Middle frontal gyrus (tissue), 1 donor: ENCODE data around the gene TBC1D5.

Experiments used
- DNase-seq: peaks from one replicate; pipeline ENCODE4 v3.0.0-alpha.2; 2015; ENCODE audit warnings: low spot score; ENCODE audit errors: extremely low spot score

Gene TBC1D5

DNA sequence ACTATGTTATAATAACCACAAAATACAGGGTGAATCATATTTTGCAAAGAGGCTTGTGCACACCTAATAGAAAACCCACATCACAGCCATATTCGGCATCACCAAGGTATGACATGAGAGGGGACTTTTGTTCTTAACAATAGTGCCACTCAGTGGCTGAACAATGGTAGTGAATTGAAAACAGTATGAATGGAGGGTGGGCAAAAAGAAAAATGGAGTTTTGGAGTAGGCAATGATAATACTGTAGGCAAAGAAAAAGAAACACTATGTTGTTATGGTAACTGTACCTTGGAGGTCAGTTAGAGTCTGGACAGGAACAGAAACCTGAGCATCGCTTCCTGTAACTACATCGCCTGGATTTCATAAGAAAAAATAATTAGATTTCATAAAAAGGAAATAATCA lies 509.0 kb downstream of the TBC1D5 start:
- peak; percentile 35 for DNase-seq

DNA sequence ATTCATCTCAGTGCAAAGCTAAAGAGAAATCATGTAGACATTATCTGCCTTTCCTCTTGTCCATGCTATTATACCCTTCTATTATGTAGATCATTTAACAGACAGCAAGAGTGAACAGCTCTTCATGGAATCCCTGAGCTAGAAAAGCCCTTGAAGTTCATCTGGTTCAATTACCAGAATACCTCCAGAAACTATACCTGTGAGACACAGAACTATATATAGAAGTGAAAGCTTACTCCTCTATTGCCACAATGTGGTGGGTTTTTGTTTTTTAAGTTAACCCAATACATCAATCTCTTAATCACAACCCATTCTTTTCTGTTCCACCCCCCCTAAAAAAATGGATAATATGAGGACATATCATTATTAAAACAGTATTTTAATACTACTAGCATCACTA lies 510.0 kb downstream of the TBC1D5 start:
- no peak for DNase-seq

DNA sequence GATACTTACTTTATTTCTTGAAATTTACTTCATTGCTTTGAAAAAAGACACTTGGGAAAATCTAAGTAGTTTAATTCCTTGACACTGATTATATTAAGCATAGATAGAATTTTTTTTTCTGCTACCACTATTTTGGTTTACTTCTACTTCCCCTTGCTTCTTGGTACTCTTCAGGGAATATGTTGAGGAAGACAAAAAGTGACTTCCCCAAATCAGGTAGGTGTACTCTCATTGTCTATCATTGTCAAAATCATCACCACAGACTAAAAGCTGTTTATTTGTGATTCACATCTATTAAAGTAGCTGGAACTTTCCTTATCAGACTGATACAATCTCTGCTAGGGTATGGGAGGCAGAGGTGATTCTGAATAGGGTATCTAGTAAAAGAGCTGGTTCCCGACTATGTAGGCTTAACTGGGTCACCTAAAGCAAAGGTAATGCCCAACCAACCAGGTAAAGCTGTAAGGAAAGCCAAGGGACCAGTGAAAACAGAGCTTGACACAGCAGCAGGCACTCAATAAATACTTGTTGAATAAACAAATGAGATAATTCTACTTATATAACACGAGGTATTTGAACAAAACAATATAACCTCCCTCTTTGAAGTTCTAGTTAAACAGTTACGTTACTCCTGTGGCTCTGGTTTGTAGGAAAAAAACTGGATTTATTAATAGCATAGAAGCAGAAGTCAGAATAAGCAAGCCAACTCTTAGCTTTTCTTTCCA lies 510.7 kb downstream of the TBC1D5 start:
- no peak for DNase-seq

DNA sequence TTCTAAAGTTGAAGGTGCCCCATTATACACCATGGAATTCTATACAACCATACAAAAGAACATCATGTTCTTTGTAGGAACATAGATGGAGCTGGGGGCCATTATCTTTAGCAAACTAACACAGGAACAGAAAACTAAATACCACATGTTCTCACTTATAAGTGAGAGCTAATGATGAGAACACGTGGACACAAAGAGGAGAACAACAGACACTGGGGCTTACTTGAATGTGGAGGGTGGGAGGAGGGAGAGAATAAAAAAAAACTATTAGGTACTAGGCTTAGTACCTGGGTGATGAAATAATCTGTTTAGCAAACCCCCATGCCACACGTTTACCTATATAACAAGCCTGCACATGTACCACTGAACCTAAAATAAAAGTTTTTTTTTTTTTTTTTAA lies 515.0 kb downstream of the TBC1D5 start:
- DNase-seq = no peak

DNA sequence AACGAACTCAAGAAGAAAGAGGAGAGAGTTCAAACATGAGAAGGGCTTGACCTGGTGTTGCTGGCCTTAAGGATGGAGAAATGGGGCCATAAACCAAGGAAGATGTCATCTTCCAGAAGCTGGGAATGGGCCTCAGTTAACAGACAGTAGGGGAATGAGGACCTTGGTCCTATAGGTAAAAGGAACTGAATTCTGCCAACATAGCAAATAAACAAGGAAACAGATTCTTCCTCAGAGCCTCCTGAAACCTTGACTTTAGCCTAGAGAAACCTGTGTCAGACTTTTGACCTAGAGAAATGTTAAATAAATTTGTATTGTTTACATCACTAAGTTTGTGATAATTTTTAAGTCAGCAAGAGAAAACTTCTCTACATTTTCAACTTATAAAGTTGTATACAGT lies 520.9 kb downstream of the TBC1D5 start:
- no peak for DNase-seq

DNA sequence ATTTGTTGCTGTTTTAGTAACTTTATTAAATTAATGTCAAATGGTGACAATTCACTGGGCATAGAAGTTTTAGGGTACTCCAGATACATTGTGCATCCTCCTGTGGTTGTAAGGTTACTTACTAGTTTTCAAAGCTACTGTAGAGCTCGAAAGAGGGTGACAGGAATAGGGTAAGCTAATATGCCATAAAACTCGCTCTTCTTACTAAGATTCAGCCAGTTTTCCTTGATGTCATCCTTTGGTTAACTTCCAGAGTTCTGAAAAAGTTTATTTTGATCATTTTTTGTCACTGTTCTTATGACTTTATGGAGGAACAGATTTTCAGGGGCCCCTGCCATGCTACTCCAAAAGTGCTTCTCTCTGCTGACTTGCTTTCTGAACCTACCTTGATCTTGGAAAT lies 522.8 kb downstream of the TBC1D5 start:
- DNase-seq = no peak

DNA sequence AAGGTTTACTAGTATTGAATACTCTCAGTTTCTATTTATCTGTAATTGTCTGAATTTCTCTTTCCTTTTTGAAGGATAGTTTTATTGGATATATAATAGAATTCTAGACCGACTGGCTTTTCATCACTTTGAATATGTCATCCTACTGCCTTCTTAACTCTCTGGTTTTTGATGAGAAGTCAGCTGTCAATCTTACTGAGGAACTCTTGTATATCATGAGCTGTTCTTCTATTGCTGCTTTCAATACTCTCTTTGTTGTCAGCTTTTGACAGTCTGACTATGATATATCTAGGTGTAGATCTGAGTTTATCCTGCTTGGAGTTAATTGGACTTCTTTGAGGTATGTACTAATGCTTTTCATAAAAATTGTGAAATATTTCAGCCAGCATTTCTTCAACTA lies 523.8 kb downstream of the TBC1D5 start:
- no peak for DNase-seq

DNA sequence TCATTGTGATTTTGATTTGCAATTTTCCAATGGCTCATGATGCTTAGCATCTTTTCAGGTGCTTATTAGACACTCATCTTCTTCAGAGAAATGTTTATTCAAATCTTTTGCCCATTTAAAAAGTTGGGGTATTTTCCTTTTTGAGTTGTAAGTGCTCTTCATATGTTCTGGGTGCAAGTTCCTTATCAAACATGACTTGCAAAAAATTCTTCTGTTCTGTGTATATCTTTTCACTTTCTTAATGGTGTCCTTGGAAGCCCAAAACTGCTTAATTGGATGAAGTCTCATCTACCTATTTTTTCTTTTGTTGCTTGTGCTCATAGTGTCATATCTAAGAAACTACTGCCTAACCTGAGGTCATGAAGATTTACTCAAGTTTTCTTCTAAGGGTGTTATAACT lies 524.8 kb downstream of the TBC1D5 start:
- no peak for DNase-seq

DNA sequence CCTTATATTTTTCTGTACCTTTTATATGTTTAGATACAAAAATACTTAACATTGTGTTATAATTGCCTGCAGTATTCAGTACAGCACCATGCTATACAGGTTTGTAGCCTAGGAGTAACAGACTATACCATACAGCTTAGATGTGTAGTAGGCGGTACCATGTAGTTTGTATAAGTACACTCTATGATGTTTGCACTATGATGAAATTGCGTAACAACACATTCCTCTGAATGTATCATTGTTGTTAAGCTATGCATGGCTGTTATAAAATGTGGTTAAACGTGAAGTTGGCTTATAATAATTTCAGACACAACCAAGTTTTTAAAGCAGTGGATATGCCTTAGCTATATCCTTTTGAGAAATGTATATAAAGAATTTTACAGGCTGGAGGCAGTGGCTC lies 529.3 kb downstream of the TBC1D5 start:
- no peak for DNase-seq

DNA sequence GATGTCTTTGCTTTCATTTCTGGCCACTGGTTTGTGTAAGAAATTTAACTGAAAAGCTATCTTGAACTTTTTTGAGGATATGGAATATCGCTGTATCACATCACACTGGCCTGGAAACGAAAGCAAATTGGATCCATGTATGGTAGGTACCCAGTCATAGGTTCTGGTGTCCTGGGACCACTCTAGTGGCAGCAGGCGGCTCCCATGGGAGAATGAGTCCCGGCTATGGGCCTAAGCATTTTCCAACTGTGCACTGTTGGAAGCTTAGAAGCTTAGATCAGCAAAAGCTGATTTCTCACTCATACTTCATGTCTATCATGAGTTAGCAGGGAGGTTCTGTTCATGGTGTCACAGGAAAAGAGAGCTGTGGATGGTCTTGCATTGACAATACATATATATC lies 534.5 kb downstream of the TBC1D5 start:
- no peak for DNase-seq

DNA sequence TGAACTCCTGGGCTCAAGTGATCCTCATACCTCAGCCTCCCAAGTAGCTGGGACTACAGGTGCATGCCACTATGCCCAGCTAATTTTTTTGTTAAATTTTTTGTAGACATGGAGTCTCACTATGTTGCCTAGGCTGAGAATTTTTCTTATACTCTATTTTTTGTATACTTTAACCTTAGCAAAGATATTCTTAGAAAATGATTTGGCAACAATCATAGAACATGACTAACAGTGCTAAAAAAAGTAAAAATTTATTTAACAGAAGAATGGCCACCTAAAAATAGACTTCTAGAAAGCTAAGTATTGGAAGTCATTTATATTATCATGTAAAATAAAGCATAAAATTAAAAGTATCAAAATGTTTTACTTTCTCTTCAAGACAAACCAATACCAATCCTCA lies 535.4 kb downstream of the TBC1D5 start:
- DNase-seq = no peak

DNA sequence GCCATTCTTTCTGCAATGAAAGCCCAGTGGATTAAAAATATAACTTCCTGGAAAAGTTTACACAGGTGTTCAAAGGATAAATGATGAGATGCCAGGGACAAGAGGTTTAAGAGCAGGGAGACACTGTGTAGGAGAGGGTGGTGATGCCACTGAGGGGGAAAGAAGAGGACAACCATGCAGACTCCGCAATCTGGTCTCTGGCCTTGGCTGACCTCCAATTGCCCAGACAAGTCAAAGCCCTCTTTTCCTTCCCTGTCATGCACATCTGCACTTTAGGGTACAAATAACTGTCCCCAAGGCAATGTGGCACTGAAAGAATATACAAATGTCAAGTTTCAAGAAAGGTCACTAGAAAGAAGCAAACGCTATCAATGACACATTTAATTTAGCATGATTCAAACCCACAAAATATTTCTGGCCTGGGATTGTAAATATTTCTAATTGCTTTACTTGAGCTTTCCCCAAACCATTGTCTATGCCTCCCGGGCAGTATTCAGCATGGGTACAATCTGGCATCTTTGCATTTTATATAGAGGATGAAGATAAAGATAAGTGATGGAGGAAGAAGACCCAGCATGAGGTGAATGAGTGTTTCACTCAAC lies 538.3 kb downstream of the TBC1D5 start:
- DNase-seq = no peak

DNA sequence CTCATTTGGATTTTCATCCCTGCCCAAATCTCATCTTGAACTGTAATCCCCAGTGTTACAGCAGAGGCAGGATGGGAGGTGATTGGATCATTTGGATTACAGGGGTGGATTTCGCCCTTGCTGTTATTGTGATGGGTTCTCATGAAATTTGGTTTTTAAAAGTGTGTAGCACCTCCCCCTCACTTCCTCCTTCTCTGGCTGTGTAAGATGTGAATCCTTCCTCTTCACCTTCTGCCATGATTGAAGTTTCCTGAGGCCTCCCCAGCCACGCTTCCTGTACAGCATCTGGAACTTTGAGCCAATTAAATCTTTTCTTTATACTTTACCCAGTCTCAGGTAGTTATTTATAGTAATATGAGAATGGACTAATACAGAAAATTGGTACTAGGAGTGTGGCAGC lies 540.9 kb downstream of the TBC1D5 start:
- DNase-seq = no peak

DNA sequence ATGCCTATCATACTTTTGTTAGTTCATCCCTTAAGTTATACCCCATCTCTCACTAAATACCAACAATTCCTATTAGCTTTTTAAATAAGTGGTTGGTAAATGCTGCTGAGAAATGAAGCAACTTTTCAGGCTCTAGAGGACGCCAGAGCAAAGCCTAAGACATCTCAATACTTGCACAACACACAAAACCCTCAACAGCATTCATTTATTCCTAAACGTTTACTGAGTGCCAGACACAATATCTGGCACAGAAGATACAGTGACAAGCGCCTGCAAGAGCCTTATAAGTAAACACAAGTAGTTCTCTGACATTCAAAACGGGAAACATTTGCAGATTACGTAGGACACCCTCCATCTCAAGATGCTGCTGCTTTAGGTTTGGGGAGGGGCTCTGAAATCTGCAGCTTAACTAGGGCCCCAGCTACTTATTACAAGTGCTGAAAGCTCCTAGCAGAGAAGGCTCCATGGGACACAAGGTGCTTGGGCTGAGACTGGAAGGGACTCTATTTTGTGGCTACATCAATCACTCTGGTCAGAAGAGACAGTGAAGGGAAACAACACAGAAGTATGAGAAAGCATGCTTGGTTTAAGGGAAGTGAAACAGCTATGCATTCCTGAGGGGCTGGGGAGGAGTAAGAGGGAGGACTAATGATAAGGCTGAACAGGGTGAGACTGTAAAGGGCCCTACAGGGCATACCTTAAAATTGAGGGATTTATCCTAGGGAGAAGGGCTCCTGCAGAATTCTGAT lies 546.4 kb downstream of the TBC1D5 start:
- DNase-seq = peak; percentile 40

DNA sequence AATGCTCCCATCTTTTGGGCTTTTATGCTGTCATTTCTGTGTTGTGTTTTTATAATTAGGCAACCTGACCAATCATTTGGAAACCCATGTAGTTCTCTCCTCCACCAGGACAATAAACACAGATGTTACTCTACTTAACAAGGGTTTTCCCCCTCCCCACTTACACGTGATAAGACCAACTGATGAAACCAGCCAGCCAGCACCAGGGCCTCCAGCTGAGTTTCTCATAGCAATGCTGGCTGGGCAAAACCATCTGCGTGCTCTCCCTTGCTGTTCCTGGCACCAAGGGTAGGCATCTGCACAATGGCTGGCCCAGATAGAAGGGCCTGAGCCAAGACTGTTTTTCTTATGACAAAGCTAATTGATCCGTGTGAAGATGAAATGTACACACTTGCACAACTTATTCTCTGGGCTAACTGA lies 547.2 kb downstream of the TBC1D5 start:
- peak; percentile 47 for DNase-seq

DNA sequence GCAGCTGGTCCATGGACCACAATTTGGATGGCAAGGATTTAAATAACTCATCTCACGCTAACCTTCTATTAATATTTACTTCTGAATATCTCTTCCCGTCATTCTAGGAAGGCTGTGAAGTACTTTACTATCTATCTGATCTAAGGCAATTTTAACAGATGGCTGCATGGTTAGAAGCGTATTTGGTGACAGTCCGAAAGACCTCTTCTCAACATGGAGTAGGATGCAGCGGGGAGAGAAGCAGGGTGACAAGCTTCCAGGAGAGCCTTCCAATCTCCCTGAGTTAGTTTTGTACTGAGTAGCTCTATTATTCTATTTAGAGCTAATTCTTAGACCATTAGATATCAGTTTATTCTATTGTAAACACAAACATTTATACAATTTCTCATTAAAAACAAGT lies 548.3 kb downstream of the TBC1D5 start:
- no peak for DNase-seq

DNA sequence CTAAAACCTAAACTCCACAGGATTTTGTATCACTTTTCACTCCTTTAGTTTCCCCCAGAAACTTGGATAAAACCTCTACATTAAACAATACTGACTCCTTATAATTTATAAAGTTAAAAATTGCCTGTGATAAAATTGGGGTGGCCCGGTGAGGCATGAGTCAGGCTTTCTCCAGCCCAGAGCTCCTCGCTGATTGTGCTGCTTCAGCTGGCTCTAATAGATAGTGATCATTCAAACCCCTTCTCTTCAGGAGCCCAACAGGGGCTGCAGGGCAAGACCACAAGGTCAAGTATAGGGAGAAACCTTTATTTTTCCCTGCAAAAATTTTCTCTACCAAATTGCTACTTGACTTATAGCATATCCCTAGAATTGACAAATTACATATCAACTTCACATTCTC lies 549.4 kb downstream of the TBC1D5 start:
- DNase-seq = no peak

DNA sequence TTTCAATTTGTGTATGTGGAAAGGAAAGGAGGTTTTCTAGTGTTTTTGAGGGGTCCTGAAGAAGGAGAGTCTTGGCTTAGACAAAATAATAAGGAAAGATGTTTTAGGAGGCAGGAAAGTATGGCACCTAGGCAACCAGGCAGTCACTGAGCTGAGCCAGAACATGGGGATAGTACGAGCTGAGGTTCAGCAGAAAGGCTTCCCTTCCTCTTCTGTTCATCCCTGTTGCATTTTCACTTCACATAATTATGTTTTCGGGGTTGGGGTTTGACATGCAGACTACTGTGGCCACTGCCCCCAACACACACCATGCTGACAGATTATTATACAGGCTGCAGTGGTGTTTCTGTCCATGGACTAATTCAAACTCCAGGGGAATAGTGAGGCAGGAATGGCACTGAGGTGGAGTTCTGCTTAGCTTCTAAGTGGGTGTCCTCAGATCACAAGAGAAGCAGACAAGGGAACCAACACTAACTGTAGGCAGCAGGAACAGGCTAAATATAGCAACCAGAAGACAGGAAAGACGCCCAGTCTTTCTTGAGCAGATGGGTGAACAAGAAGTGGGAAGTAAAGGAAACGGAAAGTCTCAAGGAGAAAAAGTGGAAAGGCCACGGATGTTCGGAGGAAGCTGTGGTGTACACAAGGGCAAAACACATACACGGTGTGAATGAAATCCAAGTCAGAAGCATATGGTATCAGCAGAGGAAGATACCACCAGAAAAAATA lies 551.9 kb downstream of the TBC1D5 start:
- peak; percentile 28 for DNase-seq

DNA sequence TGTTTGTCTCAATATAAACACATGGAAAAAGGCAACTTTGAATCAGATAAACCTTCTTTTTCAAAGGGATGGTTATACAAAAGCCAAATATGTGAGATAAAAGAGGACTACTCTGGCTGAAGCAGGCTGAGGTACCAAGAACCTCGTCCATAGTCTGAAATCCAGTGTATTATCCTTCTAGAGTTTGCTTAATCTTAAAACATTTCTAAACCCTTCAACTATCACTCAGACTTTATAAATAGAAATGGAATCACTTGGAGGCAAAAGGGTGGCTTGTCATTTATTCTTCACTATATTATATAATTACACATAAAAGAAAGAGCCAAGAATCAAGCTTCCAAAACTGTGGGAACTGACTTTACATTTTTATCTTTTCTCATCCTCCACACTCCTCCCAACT lies 554.1 kb downstream of the TBC1D5 start:
- peak; percentile 18 for DNase-seq

DNA sequence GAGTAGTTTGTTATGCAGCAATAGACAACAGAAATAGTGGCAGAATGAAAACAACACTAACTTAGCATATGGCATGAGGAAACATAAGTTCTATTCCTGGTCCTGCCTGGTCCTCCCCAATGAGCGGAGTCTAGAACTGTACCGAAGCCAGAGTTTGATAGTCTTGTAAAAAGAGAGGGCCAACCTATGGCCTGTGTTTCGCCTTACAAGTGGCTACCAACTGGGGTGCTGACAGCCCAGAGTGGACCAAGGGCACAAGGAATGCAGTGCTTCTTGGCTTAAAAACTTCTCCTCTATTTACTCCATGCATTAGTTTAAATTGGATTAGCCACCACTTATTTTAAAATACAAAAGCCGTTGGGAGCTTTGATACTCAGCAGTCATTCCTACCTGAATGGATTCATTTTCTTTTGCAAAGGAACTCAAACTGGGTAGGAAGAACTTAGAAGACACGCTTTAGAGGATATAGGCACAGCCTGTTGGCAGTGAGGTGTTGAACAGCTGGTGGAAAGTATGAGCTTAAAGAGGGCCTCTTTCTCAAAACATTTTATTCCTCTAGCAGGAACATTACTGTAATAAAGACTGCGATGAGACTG lies 554.7 kb downstream of the TBC1D5 start:
- DNase-seq = no peak

DNA sequence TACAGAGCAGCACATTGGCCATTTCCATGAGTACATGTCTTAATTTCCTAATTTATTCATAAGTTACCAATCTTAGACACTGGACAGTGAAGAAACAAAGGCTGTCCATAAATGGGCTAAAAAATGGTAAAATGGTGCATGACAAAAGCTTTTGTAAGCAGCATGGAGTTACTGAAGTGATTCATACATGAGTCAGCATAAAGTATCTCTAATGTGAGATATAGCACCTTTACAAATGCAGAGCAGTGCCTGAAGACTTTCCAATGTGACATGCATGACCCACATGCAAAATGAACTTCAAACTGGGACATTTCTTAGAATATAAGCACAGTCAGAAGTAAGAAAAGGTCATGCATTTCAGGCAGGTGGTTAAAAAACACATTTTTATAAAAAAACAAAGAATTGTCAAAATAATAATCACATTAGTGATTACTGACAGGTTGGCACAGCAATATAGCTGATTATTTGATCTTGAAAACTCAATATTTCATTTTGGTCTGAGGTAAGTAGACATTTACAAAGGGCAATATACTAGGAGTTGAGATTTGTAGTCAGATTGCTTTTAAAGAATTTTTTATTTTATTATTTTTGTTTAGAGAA lies 558.4 kb downstream of the TBC1D5 start:
- DNase-seq = no peak
